OCI-LY7 (cell line): Measurements from ENCODE around the gene WDR44. TPM values are rescaled to one million over a fixed set of nuclear protein-coding genes. Genes with fewer than 3 reads are reported as not detected.

ENCODE experiments used
- BruUV-seq: library from RNA; stranded (reverse); fragments of 400-500 nt; replicated peaks from 2 replicates; lab custom pipeline; 2021; lab: Mats Ljungman, UMichigan
- CTCF ChIA-PET: fragments of 300-600 bp; sonication (Branson Sonifier 250); formaldehyde crosslinking; loops from one replicate; lab custom pipeline; 2022; ENCODE audit warnings: antibody characterized with exemption; ENCODE audit not compliant: unreplicated experiment; lab: Charles Lee
- POLR2A ChIA-PET: fragments of 300-600 bp; sonication (Branson Sonifier 250); formaldehyde crosslinking; loops from one replicate; lab custom pipeline; 2022; ENCODE audit warnings: antibody characterized with exemption; lab: Charles Lee
- DNase-seq: peaks from one replicate; pipeline ENCODE4 v3.0.0-alpha.2; 2015; ENCODE audit warnings: low spot score
- H2AFZ ChIP-seq: fragments of 200-600 bp; sonication (generic), shearing (Covaris generic); 2 replicates; pipeline ENCODE4 v1.6.1; 2014; ENCODE audit warnings: mild to moderate bottlenecking, antibody characterized with exemption, low read length, moderate library complexity
- H3K27ac ChIP-seq: fragments of 200-600 bp; sonication (generic); 2 replicates; pipeline ENCODE4 v1.5.1; 2014; ENCODE audit warnings: mixed run types, low read depth, mild to moderate bottlenecking, moderate library complexity, low read length, inconsistent platforms; ENCODE audit not compliant: poor library complexity, severe bottlenecking
- H3K36me3 ChIP-seq: fragments of 200-600 bp; sonication (generic); 2 replicates; pipeline ENCODE4 v1.6.1; 2014; ENCODE audit warnings: mild to moderate bottlenecking, antibody characterized with exemption, low read length, moderate library complexity, mixed read lengths; ENCODE audit not compliant: insufficient read depth
- H3K4me1 ChIP-seq: fragments of 200-600 bp; sonication (generic); 2 replicates; pipeline ENCODE4 v1.5.1; 2014; ENCODE audit warnings: mild to moderate bottlenecking, low read length; ENCODE audit not compliant: insufficient read depth, poor library complexity, severe bottlenecking
- H3K4me2 ChIP-seq: fragments of 200-600 bp; sonication (generic); 2 replicates; pipeline ENCODE4 v1.6.1; 2014; ENCODE audit warnings: mild to moderate bottlenecking, low read length
- H3K4me3 ChIP-seq: fragments of 200-600 bp; sonication (generic); 2 replicates; pipeline ENCODE4 v1.5.1; 2014; ENCODE audit warnings: mild to moderate bottlenecking, low read depth, low read length; ENCODE audit not compliant: poor library complexity, severe bottlenecking
- H3K79me2 ChIP-seq: fragments of 200-600 bp; sonication (generic); 2 replicates; pipeline ENCODE4 v1.6.1; 2016; ENCODE audit warnings: low read depth, mild to moderate bottlenecking, low read length, moderate library complexity, mixed read lengths; ENCODE audit not compliant: insufficient read depth
- H3K9me2 ChIP-seq: fragments of 200-600 bp; sonication (generic); 2 replicates; pipeline ENCODE4 v1.6.1; 2016; ENCODE audit warnings: mild to moderate bottlenecking, low read length, mixed read lengths; ENCODE audit not compliant: insufficient read depth
- H3K9me3 ChIP-seq: fragments of 200-600 bp; sonication (generic); 2 replicates; pipeline ENCODE4 v1.6.1; 2014; ENCODE audit warnings: mild to moderate bottlenecking, mixed run types, low read length, mixed read lengths
- H4K20me1 ChIP-seq: fragments of 200-600 bp; sonication (generic); 2 replicates; pipeline ENCODE4 v1.6.1; 2014; ENCODE audit warnings: mild to moderate bottlenecking, antibody characterized with exemption, low read length, moderate library complexity, mixed read lengths; ENCODE audit not compliant: insufficient read depth
- CTCF ChIP-seq: fragments of 200-600 bp; sonication (generic); conservative IDR thresholded peaks from 2 replicates; pipeline ENCODE4 v1.5.1; 2014; ENCODE audit warnings: mild to moderate bottlenecking, antibody characterized with exemption, low read length, moderate library complexity, mixed read lengths
- EZH2phosphoT487 ChIP-seq: fragments of 200-600 bp; sonication (generic); IDR thresholded peaks from 2 replicates; pipeline ENCODE4 v1.6.1; 2018; ENCODE audit warnings: low read depth, borderline replicate concordance, mild to moderate bottlenecking, mixed run types, antibody characterized with exemption, low read length, moderate library complexity, mixed read lengths
- intact Hi-C: fragments of 100-400 bp; cut with micrococcal nuclease; formaldehyde crosslinking; loops from one replicate; pipeline ENCODE4 v1.10.0; 2022; ENCODE audit not compliant: unreplicated experiment
- total RNA-seq, 2 experiments: library from RNA; depleted of rRNA in 1 of 2; stranded (reverse); fragments of >200 nt in 1 of 2; shearing (Covaris generic) in 1 of 2; gene quantifications; 2 replicates each; pipeline ENCODE4 v1.2.3, GENCODE V29; 2014 to 2022

WDR44 gene
- total RNA-seq, 2 experiments from 2014 or later = 9.3 to 9.9 TPM

GRCh38 chrX:118495958-118496762 lies 150.3 kb downstream of the WDR44 start:
- TF ChIP-seq CTCF (no peak), EZH2phosphoT487 (no peak)
- Histone ChIP-seq H3K4me3 (peak overlapping the region; percentile 91), H3K79me2 (peaks cover 42% of the 10 kb centered on the region), H3K36me3 (no peaks in the 10 kb centered on the region), H3K27ac (peak overlapping the region; percentile 78), H3K9me3 (no peaks in the 10 kb centered on the region), H3K4me1 (peaks cover 22% of the 10 kb centered on the region), H3K4me2 (peak overlapping the region; percentile 94), H3K9me2 (no peaks in the 10 kb centered on the region), H4K20me1 (no peaks in the 10 kb centered on the region), H2AFZ (peak overlapping the region; percentile 32; the same call in 1 of the 2 replicates)
- CTCF ChIA-PET = interaction anchor here (0.5 to 0.7 kb wide), 3 partner anchors 16 to 104 kb away, joined by 3 read pairs; no protein-coding TSS in a partner anchor
- no TSS peak for BruUV-seq
- DNase-seq = peak; percentile 84
- POLR2A ChIA-PET = interaction anchor here (0.6 to 3.2 kb wide), 7 partner anchors 34 to 164 kb away, joined by 3 to 15 read pairs (median 5); no protein-coding TSS in a partner anchor
- intact Hi-C loops = loop anchor here (1.0 to 5.0 kb wide), 3 partner anchors 40 to 149 kb away; partner anchors contain the start of gene WDR44

- Histone ChIP-seq H3K27ac (peak overlapping the region; percentile 78), H3K4me3 (peak overlapping the region; percentile 91), H3K9me2 (no peaks in the 10 kb centered on the region), H3K36me3 (no peaks in the 10 kb centered on the region), H2AFZ (peak overlapping the region; percentile 32; the same call in 1 of the 2 replicates), H4K20me1 (no peaks in the 10 kb centered on the region), H3K4me2 (peak overlapping the region; percentile 94), H3K9me3 (no peaks in the 10 kb centered on the region), H3K4me1 (peaks cover 28% of the 10 kb centered on the region), H3K79me2 (peaks cover 47% of the 10 kb centered on the region)
- intact Hi-C loops = loop anchor here (1.0 to 5.0 kb wide), 2 partner anchors 40 to 106 kb away; no protein-coding TSS in a partner anchor
- TF ChIP-seq EZH2phosphoT487 = no peak
- TF ChIP-seq CTCF = no peak
- CTCF ChIA-PET = no interaction called here
- POLR2A ChIA-PET = interaction anchor here (3.2 kb wide), 1 partner anchor 39 kb away, joined by 15 read pairs; no protein-coding TSS in a partner anchor
- peak; percentile 9 for DNase-seq
- no TSS peak for BruUV-seq
These were observed 150.8 kb downstream of the WDR44 start for GRCh38 chrX:118496763-118497079.
